A172 (cell line): ENCODE data around the gene UROC1. TPM values are rescaled to one million over a fixed set of nuclear protein-coding genes. Genes with fewer than 3 reads are reported as not detected.

Experiments
- DNase-seq: peaks from one replicate; pipeline ENCODE4 v3.0.0-alpha.2; 2015; ENCODE audit warnings: low spot score
- total RNA-seq: library from RNA; depleted of rRNA; stranded (reverse); fragments of >200 nt; shearing (Covaris generic); gene quantifications from 2 replicates; pipeline ENCODE4 v1.2.3, GENCODE V29; 2014; rRNA removed

The UROC1 gene
- not detected in 2 replicates for total RNA-seq

GRCh38 chr3:126517291-126517951, at the start of gene UROC1:
TSS of gene UROC1 (minus strand) at chr3:126517773. CDS start at chr3:126517719, 54 bp downstream.
- no peak for DNase-seq

GRCh38 chr3:126562737-126563276, 45.2 kb upstream of the UROC1 start:
- DNase-seq: no peak

- DNase-seq: no peak
These were observed 40.9 kb upstream of the UROC1 start, which contains the start of gene C3orf22 for GRCh38 chr3:126558336-126559071. TSS of gene C3orf22 (minus strand) at chr3:126558932. CDS start at chr3:126553390, 5,542 bp downstream.

- DNase-seq: no peak
These were observed 40.2 kb upstream of the UROC1 start for GRCh38 chr3:126557761-126558160.

GRCh38 chr3:126557415-126557745, 39.8 kb upstream of the UROC1 start:
- DNase-seq: no peak

- DNase-seq: no peak
These were observed 39.3 kb upstream of the UROC1 start for GRCh38 chr3:126556637-126557414.

GRCh38 chr3:126555795-126556636, 38.4 kb upstream of the UROC1 start:
- DNase-seq: no peak

- DNase-seq: no peak
These were observed 37.3 kb upstream of the UROC1 start for GRCh38 chr3:126554560-126555525.

- DNase-seq: no peak
These were observed 35.9 kb upstream of the UROC1 start for GRCh38 chr3:126553284-126554084.

GRCh38 chr3:126552688-126553283, 35.2 kb upstream of the UROC1 start:
- no peak for DNase-seq

GRCh38 chr3:126551839-126552687, 34.5 kb upstream of the UROC1 start:
- DNase-seq: no peak

- DNase-seq: no peak
These were observed 33.7 kb upstream of the UROC1 start for GRCh38 chr3:126551121-126551838.

- DNase-seq: no peak
These were observed 33.0 kb upstream of the UROC1 start for GRCh38 chr3:126550488-126551051.

GRCh38 chr3:126549861-126550487, 32.4 kb upstream of the UROC1 start:
- DNase-seq: no peak

GRCh38 chr3:126548556-126549466, 31.2 kb upstream of the UROC1 start:
- DNase-seq: no peak
